Adrenal gland (tissue), 12 donors: ENCODE data around the gene RPS6KA4. TPM values are rescaled to one million over a fixed set of nuclear protein-coding genes. Genes with fewer than 3 reads are reported as not detected.

Experiments used
- DNase-seq, 7 donors: peaks; one replicate each; pipeline ENCODE4 v3.0.0-alpha.2; 2019 to 2020
- H3K27ac ChIP-seq, 5 donors: fragments of 200-600 bp; sonication (generic) in 4 of 5; 1 replicate in 3 of 5; 2 replicates in 2 of 5; pipeline versions ENCODE4 v1.5.1 to v1.8.0; 2016 to 2020; ENCODE audit warnings: mild to moderate bottlenecking in 1 of 5
- H3K27me3 ChIP-seq: fragments of 200-600 bp; 2 replicates; pipeline ENCODE4 v1.8.0; 2021
- H3K36me3 ChIP-seq, 2 donors: fragments of 200-600 bp; replicated peaks in 1 of 2; 1 replicate in 1 of 2; 2 replicates in 1 of 2; pipeline versions ENCODE4 v1.5.1 to v1.8.0; 2018 to 2022
- H3K4me1 ChIP-seq, 2 donors: fragments of 200-600 bp; replicated peaks in 1 of 2; 1 replicate in 1 of 2; 2 replicates in 1 of 2; pipeline versions ENCODE4 v1.5.1 to v1.8.0; 2018 to 2021
- H3K4me3 ChIP-seq, 4 donors: fragments of 200-600 bp; sonication (generic) in 3 of 4; one replicate each; pipeline ENCODE4 v1.5.1; 2016 to 2018
- H3K9me3 ChIP-seq, 3 donors: fragments of 200-600 bp; sonication (generic) in 1 of 3; replicated peaks in 1 of 3; 1 replicate in 2 of 3; 2 replicates in 1 of 3; pipeline versions ENCODE4 v1.5.1 to v1.8.0; 2016 to 2021
- CTCF ChIP-seq, 6 experiments: fragments of 450-650 bp in 4 of 6; fragments of 200-600 bp in 2 of 6; sonication (generic) in 1 of 6; IDR thresholded peaks; 1 replicate in 5 of 6; 2 replicates in 1 of 6; pipeline versions ENCODE4 v1.5.1 to v1.8.0; 2016 to 2021; ENCODE audit warnings: antibody characterized with exemption in 6 of 6, mild to moderate bottlenecking in 2 of 6, moderate library complexity in 1 of 6
- POLR2A ChIP-seq, 2 donors: fragments of 450-650 bp; IDR thresholded peaks; one replicate each; pipeline ENCODE4 v1.6.1; 2017; ENCODE audit warnings: antibody characterized with exemption in 2 of 2, mild to moderate bottlenecking in 2 of 2, moderate library complexity in 1 of 2
- WGBS, 4 donors: extraction: QIAGEN DNeasy Blood & Tissue Kit in 2 of 4; methylation state at CpG; one replicate each; pipeline versions ENCODE4 v1.1.5 to v1.1.7; 2013 to 2017; 5-methylcytosine and 5-hydroxymethylcytosine counted together
- intact Hi-C, 2 donors: fragments of 100-400 bp; cut with DNase I; formaldehyde crosslinking; loops; one replicate each; pipeline versions ENCODE4 v1.14.1 to v1.15.0; 2022 to 2023
- polyA plus RNA-seq, 3 donors: library from polyadenylated mRNA; stranded (reverse); fragments of 200-250 nt in 2 of 3; fragments of 350-450 nt in 1 of 3; fragmentation: Illumina TruSeq in 1 of 3; extraction: RNeasy Lipid Tissue Mini Kit (QIAGEN cat#74804) in 1 of 3; gene quantifications; one replicate each; pipeline ENCODE4 v1.2.3, GENCODE V29; 2013 to 2014
- total RNA-seq, 9 donors: library from RNA; depleted of rRNA in 4 of 9; stranded (reverse); fragments of >200 nt in 4 of 9; fragments of 120-200 nt in 1 of 9; fragmentation: NEBNext Ultra II Directional in 1 of 9; extraction: Animal tissue kit (Norgen Biotek cat#: 25700) in 1 of 9; gene quantifications; one replicate each; pipeline versions ENCODE4 v1.1.0 to v1.2.4, GENCODE V29; 2013 to 2023
- donor health status: healthy with polysubstance abuse.
- donor health status: Bipolar disorder and iron deficiency.
- donor health status: DM: yes; HTN: yes; CAD: no.
- donor health status: DM: no; HTN: no; CAD: no.
- donor health status: DM: no; HTN: no; CAD: no.
- donor health status: DM: yes; HTN: yes; CAD: no.

RPS6KA4 gene
- total and polyA plus RNA-seq, 12 donors, result 4.9 to 89.3 (median 26.3) TPM

GRCh38 chr11:64371201-64371600 lies 12.2 kb downstream of the RPS6KA4 start:
- H3K4me3 ChIP-seq, result no peak overlapping the region
- no peaks in the 10 kb centered on the region for H3K9me3 ChIP-seq
- H3K27ac ChIP-seq, result no peak overlapping the region
- peaks cover 0 to 44% of the 10 kb centered on the region in 2 donors for H3K36me3 ChIP-seq
- DNase-seq, result no peak
- no peaks in the 10 kb centered on the region for H3K27me3 ChIP-seq
- intact Hi-C loops, result no loop called here
- TF ChIP-seq CTCF (IDR thresholded peaks at IDR 0.05), result no peak
- no peak for TF ChIP-seq POLR2A (IDR thresholded peaks at IDR 0.05)
- 84 to 90% (median 89%) methylated on average over 6 to 22 of the region's 22 CpGs for WGBS, 4 donors
- no peaks in the 10 kb centered on the region for H3K4me1 ChIP-seq

- H3K4me3 ChIP-seq, result no peak overlapping the region
- peaks cover 0 to 36% of the 10 kb centered on the region in 2 donors for H3K36me3 ChIP-seq
- TF ChIP-seq CTCF (IDR thresholded peaks at IDR 0.05) (no peak), POLR2A (IDR thresholded peaks at IDR 0.05) (no peak)
- no peak overlapping the region for H3K27ac ChIP-seq
- no peaks in the 10 kb centered on the region for H3K27me3 ChIP-seq
- H3K9me3 ChIP-seq, result no peaks in the 10 kb centered on the region
- H3K4me1 ChIP-seq, result no peaks in the 10 kb centered on the region
- DNase-seq, result no peak
- 92 to 97% (median 95%) methylated on average over 6 of the region's 6 CpGs for WGBS, 4 donors
- intact Hi-C loops, result no loop called here
Observed at GRCh38 chr11:64372021-64372420, 13.1 kb downstream of the RPS6KA4 start.

- H3K9me3 ChIP-seq, result no peaks in the 10 kb centered on the region
- TF ChIP-seq POLR2A (IDR thresholded peaks at IDR 0.05) (no peak), CTCF (IDR thresholded peaks at IDR 0.05) (no peak)
- H3K36me3 ChIP-seq, result peaks cover 0 to 26% of the 10 kb centered on the region in 2 donors
- H3K27ac ChIP-seq, result no peak overlapping the region
- no peak overlapping the region for H3K4me3 ChIP-seq
- peaks cover under 1 to 1% of the 10 kb centered on the region in 2 donors for H3K4me1 ChIP-seq
- intact Hi-C loops, result no loop called here
- H3K27me3 ChIP-seq, result no peaks in the 10 kb centered on the region
- no peak for DNase-seq
- WGBS, 4 donors, result 70 to 86% (median 79%) methylated on average over 8 to 18 of the region's 18 CpGs
Observed at GRCh38 chr11:64372802-64373597, 14.0 kb downstream of the RPS6KA4 start.

GRCh38 chr11:64373598-64373974 lies 14.6 kb downstream of the RPS6KA4 start:
- H3K4me1 ChIP-seq, result peaks cover 6 to 7% of the 10 kb centered on the region in 2 donors
- WGBS, 4 donors, result 68 to 78% (median 72%) methylated on average over 3 to 5 of the region's 5 CpGs
- H3K4me3 ChIP-seq, result no peak overlapping the region
- H3K36me3 ChIP-seq, result peaks cover 0 to 20% of the 10 kb centered on the region in 2 donors
- no peak overlapping the region for H3K27ac ChIP-seq
- no peak for DNase-seq
- intact Hi-C loops, result no loop called here
- H3K27me3 ChIP-seq, result no peaks in the 10 kb centered on the region
- TF ChIP-seq CTCF (IDR thresholded peaks at IDR 0.05) (no peak), POLR2A (IDR thresholded peaks at IDR 0.05) (no peak)
- H3K9me3 ChIP-seq, result no peaks in the 10 kb centered on the region
